Activated CD8-positive, alpha-beta memory T cell treated with anti-CD3 and anti-CD28 coated beads for 4 hours (primary cell): ENCODE measurements around the gene ZSCAN10.

Experiments used
- DNase-seq, 2 donors: peaks; one replicate each; pipeline ENCODE4 v3.0.0-alpha.2; 2020; ENCODE audit warnings: low read depth in 2 of 2

Gene ZSCAN10

GRCh38 chr16:3134338-3135125 lies 35.4 kb upstream of the ZSCAN10 start, which contains the start of gene ZNF213:
Gene ZNF213 (plus strand): TSS chr16:3135029. CDS start chr16:3137281, 2,252 bp downstream.
- DNase-seq, result peak; percentile 79 to 91

- DNase-seq, result no peak
Observed at GRCh38 chr16:3133844-3134243, 34.8 kb upstream of the ZSCAN10 start.

- no peak for DNase-seq
Observed at GRCh38 chr16:3131755-3132377, 32.8 kb upstream of the ZSCAN10 start.

- peak; percentile 52 to 64 for DNase-seq
Observed at GRCh38 chr16:3129137-3130131, 30.3 kb upstream of the ZSCAN10 start.

- no peak for DNase-seq
Observed at GRCh38 chr16:3127745-3128144, 28.7 kb upstream of the ZSCAN10 start.

- peak; percentile 91 to 93 for DNase-seq
Observed at GRCh38 chr16:3123986-3124886, 25.1 kb upstream of the ZSCAN10 start.

GRCh38 chr16:3122926-3123570 lies 24.0 kb upstream of the ZSCAN10 start:
- no peak for DNase-seq

GRCh38 chr16:3121851-3122467 lies 22.9 kb upstream of the ZSCAN10 start:
- no peak for DNase-seq

- DNase-seq, result no peak
Observed at GRCh38 chr16:3120435-3120834, 21.3 kb upstream of the ZSCAN10 start.

- no peak for DNase-seq
Observed at GRCh38 chr16:3119701-3120408, 20.8 kb upstream of the ZSCAN10 start.

- no peak for DNase-seq
Observed at GRCh38 chr16:3119286-3119685, 20.2 kb upstream of the ZSCAN10 start.

- no peak for DNase-seq
Observed at GRCh38 chr16:3118846-3119245, 19.8 kb upstream of the ZSCAN10 start.

GRCh38 chr16:3118204-3118790 lies 19.2 kb upstream of the ZSCAN10 start:
- DNase-seq, result no peak

- no peak for DNase-seq
Observed at GRCh38 chr16:3115561-3115960, 16.5 kb upstream of the ZSCAN10 start.

GRCh38 chr16:3115003-3115402 lies 15.9 kb upstream of the ZSCAN10 start:
- DNase-seq, result no peak

GRCh38 chr16:3113765-3114479 lies 14.8 kb upstream of the ZSCAN10 start:
- DNase-seq, result no peak

GRCh38 chr16:3112881-3113574 lies 13.9 kb upstream of the ZSCAN10 start:
- no peak for DNase-seq
